Brain pericyte (primary cell): ENCODE data around the gene CUX1.

Experiments used
- DNase-seq: peaks from one replicate; pipeline ENCODE4 v3.0.0-alpha.2; 2012; ENCODE audit warnings: low read depth, low spot score

Gene CUX1

GRCh38 chr7:102095321-102096011 lies 278.0 kb downstream of the CUX1 start:
- DNase-seq = no peak

- no peak for DNase-seq
These were observed 278.5 kb downstream of the CUX1 start for GRCh38 chr7:102096012-102096332.

- DNase-seq = no peak
These were observed 279.4 kb downstream of the CUX1 start for GRCh38 chr7:102096706-102097427.

GRCh38 chr7:102097601-102098161 lies 280.3 kb downstream of the CUX1 start:
- no peak for DNase-seq

GRCh38 chr7:102098986-102099385 lies 281.6 kb downstream of the CUX1 start:
- no peak for DNase-seq

GRCh38 chr7:102099474-102099873 lies 282.0 kb downstream of the CUX1 start:
- no peak for DNase-seq

GRCh38 chr7:102101111-102101551 lies 283.7 kb downstream of the CUX1 start:
- no peak for DNase-seq

- no peak for DNase-seq
These were observed 284.5 kb downstream of the CUX1 start for GRCh38 chr7:102101926-102102325.

- no peak for DNase-seq
These were observed 285.6 kb downstream of the CUX1 start for GRCh38 chr7:102103027-102103372.

GRCh38 chr7:102104245-102104644 lies 286.8 kb downstream of the CUX1 start:
- DNase-seq = no peak

- no peak for DNase-seq
These were observed 289.2 kb downstream of the CUX1 start for GRCh38 chr7:102106625-102107024.

- no peak for DNase-seq
These were observed 290.2 kb downstream of the CUX1 start for GRCh38 chr7:102107474-102108104.

- DNase-seq = no peak
These were observed 293.9 kb downstream of the CUX1 start for GRCh38 chr7:102111061-102112041.

GRCh38 chr7:102115181-102115580 lies 297.8 kb downstream of the CUX1 start:
- DNase-seq = no peak

GRCh38 chr7:102115931-102116330 lies 298.5 kb downstream of the CUX1 start:
- DNase-seq = no peak

- no peak for DNase-seq
These were observed 300.3 kb downstream of the CUX1 start for GRCh38 chr7:102117743-102118142.

- DNase-seq = no peak
These were observed 301.8 kb downstream of the CUX1 start for GRCh38 chr7:102119213-102119651.

- no peak for DNase-seq
These were observed 302.5 kb downstream of the CUX1 start for GRCh38 chr7:102119925-102120324.

GRCh38 chr7:102120666-102121195 lies 303.3 kb downstream of the CUX1 start:
- no peak for DNase-seq

GRCh38 chr7:102122026-102122425 lies 304.6 kb downstream of the CUX1 start:
- no peak for DNase-seq

GRCh38 chr7:102125127-102125596 lies 307.7 kb downstream of the CUX1 start:
- DNase-seq = peak; percentile 37
